CD14-positive monocyte (primary cell): ENCODE measurements around the gene CENPF. TPM values are rescaled to one million over a fixed set of nuclear protein-coding genes. Genes with fewer than 3 reads are reported as not detected.
"Not testable (repeated sequence)": the region's sequence is repeated elsewhere in the genome, so short reads cannot be mapped to it uniquely, and the experiment has no call there.

Experiments
- DNase-seq, 3 donors: peaks; one replicate each; pipeline ENCODE4 v3.0.0-alpha.2; 2011 to 2022
- H2AFZ ChIP-seq: 2 replicates; pipeline ENCODE4 v1.6.0; 2012; ENCODE audit warnings: mild to moderate bottlenecking, low read depth, low read length, inconsistent platforms; ENCODE audit not compliant: insufficient read depth, poor library complexity, severe bottlenecking
- H3K27ac ChIP-seq, 2 donors: 1 replicate in 1 of 2; 2 replicates in 1 of 2; pipeline ENCODE4 v1.5.1; 2012 to 2013; ENCODE audit warnings: low read length in 2 of 2, control low read depth in 1 of 2, inconsistent platforms in 1 of 2, low read depth in 1 of 2, mild to moderate bottlenecking in 1 of 2
- H3K27me3 ChIP-seq, 2 donors: one replicate each; pipeline versions ENCODE4 v1.6.0 to v1.6.1; 2011 to 2013; ENCODE audit warnings: low read length in 2 of 2; ENCODE audit not compliant: control insufficient read depth in 2 of 2, insufficient read depth in 2 of 2
- H3K36me3 ChIP-seq, 2 donors: replicated peaks in 1 of 2; 1 replicate in 1 of 2; 2 replicates in 1 of 2; pipeline versions ENCODE4 v1.5.1 to v1.6.1; 2012 to 2013; ENCODE audit warnings: low read length in 2 of 2, control low read depth in 1 of 2, inconsistent platforms in 1 of 2, mild to moderate bottlenecking in 1 of 2; ENCODE audit not compliant: insufficient read depth in 2 of 2, control insufficient read depth in 1 of 2
- H3K4me1 ChIP-seq, 2 donors: 1 replicate in 1 of 2; 2 replicates in 1 of 2; pipeline versions ENCODE4 v1.5.1 to v1.6.1; 2012 to 2013; ENCODE audit warnings: low read length in 2 of 2, control low read depth in 1 of 2, inconsistent platforms in 1 of 2, mild to moderate bottlenecking in 1 of 2, moderate library complexity in 1 of 2; ENCODE audit not compliant: insufficient read depth in 2 of 2, control insufficient read depth in 1 of 2
- H3K4me2 ChIP-seq: replicated peaks from 2 replicates; pipeline ENCODE3; 2012; ENCODE audit warnings: low read length, moderate library complexity, mild to moderate bottlenecking; ENCODE audit not compliant: poor library complexity, severe bottlenecking; ENCODE audit errors: extremely low read depth
- H3K4me3 ChIP-seq, 3 experiments: fragments of 200-600 bp in 1 of 3; sonication (generic) in 1 of 3; replicated peaks in 1 of 3; 1 replicate in 2 of 3; 2 replicates in 1 of 3; pipeline ENCODE4 v1.5.1; 2011 to 2013; ENCODE audit warnings: low read length in 3 of 3, mild to moderate bottlenecking in 3 of 3, control low read depth in 2 of 3, low read depth in 2 of 3, inconsistent platforms in 1 of 3, moderate library complexity in 1 of 3
- H3K79me2 ChIP-seq: 2 replicates; pipeline ENCODE4 v1.6.0; 2012; ENCODE audit warnings: mild to moderate bottlenecking, control low read depth, inconsistent platforms, low read length, moderate library complexity; ENCODE audit not compliant: insufficient read depth
- H3K9ac ChIP-seq: 2 replicates; pipeline ENCODE4 v1.6.0; 2017; ENCODE audit warnings: low read length, mild to moderate bottlenecking; ENCODE audit not compliant: insufficient read depth, poor library complexity, severe bottlenecking
- H3K9me3 ChIP-seq, 2 donors: replicated peaks in 1 of 2; 1 replicate in 1 of 2; 2 replicates in 1 of 2; pipeline versions ENCODE4 v1.5.1 to v1.6.1; 2012 to 2013; ENCODE audit warnings: low read length in 2 of 2, control low read depth in 1 of 2; ENCODE audit not compliant: control insufficient read depth in 1 of 2, insufficient read depth in 1 of 2
- H4K20me1 ChIP-seq: 2 replicates; pipeline ENCODE4 v1.6.0; 2012; ENCODE audit warnings: mild to moderate bottlenecking, low read length, control low read depth, moderate library complexity; ENCODE audit not compliant: insufficient read depth
- H3K27ac Mint-ChIP-seq, 7 donors: one replicate each; pipeline ENCODE4 v1.8.0; 2020; ENCODE audit warnings: mild to moderate bottlenecking in 7 of 7, mixed read lengths in 7 of 7, moderate library complexity in 6 of 7, inconsistent platforms in 2 of 7
- H3K27me3 Mint-ChIP-seq, 3 donors: one replicate each; pipeline ENCODE4 v1.8.0; 2021 to 2022; ENCODE audit warnings: low read depth in 3 of 3, mild to moderate bottlenecking in 3 of 3, mixed read lengths in 3 of 3, moderate library complexity in 3 of 3, inconsistent platforms in 1 of 3
- H3K36me3 Mint-ChIP-seq, 2 donors: one replicate each; pipeline ENCODE4 v1.8.0; 2020; ENCODE audit warnings: mixed read lengths in 2 of 2, inconsistent platforms in 1 of 2, mild to moderate bottlenecking in 1 of 2
- H3K4me1 Mint-ChIP-seq: one replicate; pipeline ENCODE4 v1.8.0; 2020; ENCODE audit warnings: mild to moderate bottlenecking, mixed read lengths
- H3K4me3 Mint-ChIP-seq, 2 donors: one replicate each; pipeline ENCODE4 v1.8.0; 2020; ENCODE audit warnings: mild to moderate bottlenecking in 2 of 2, mixed read lengths in 2 of 2, moderate library complexity in 1 of 2
- H3K9me3 Mint-ChIP-seq, 7 donors: one replicate each; pipeline ENCODE4 v1.8.0; 2020 to 2022; ENCODE audit warnings: mixed read lengths in 7 of 7, mild to moderate bottlenecking in 6 of 7, moderate library complexity in 6 of 7, inconsistent platforms in 2 of 7
- CTCF ChIP-seq: fragments of 200-600 bp; IDR thresholded peaks from one replicate; pipeline ENCODE4 v1.8.0; 2022; ENCODE audit warnings: antibody characterized with exemption, mild to moderate bottlenecking
- WGBS: methylation state at CpG from one replicate; pipeline ENCODE4 v1.1.5; 2013; ENCODE audit warnings: missing lambda C conversion rate; ENCODE audit not compliant: insufficient coverage; 5-methylcytosine and 5-hydroxymethylcytosine counted together
- intact Hi-C, 2 donors: fragments of 100-400 bp; cut with micrococcal nuclease; formaldehyde crosslinking; loops; one replicate each; pipeline versions ENCODE4 v1.15.0 to v1.15.1; 2023
- polyA plus RNA-seq, 3 donors: library from polyadenylated mRNA; depleted of rRNA in 1 of 3; unstranded in 2 of 3; stranded (reverse) in 1 of 3; fragments of 300-500 nt in 2 of 3; fragments of >200 nt in 1 of 3; fragmentation: Illumina TruSeq in 2 of 3; gene quantifications; 1 replicate in 2 of 3; 2 replicates in 1 of 3; pipeline ENCODE4 v1.2.3, GENCODE V29; 2012 to 2021

The CENPF gene
- polyA plus RNA-seq, 3 donors: 0.01 to 0.29 TPM; not detected in 1

- H3K9ac ChIP-seq: no peak overlapping the region
- no peaks in the 10 kb centered on the region for H4K20me1 ChIP-seq
- peaks cover 96% of the 10 kb centered on the region for H3K79me2 ChIP-seq
- DNase-seq: no peak
- no peak overlapping the region for H3K4me3 Mint-ChIP-seq
- no CpG with 5 or more reads among the region's 1 CpG for WGBS
- H3K4me1 ChIP-seq: peaks cover under 1 to 3% of the 10 kb centered on the region in 2 donors
- no peak overlapping the region for H3K4me3 ChIP-seq
- H3K4me2 ChIP-seq: no peak overlapping the region
- H3K27me3 ChIP-seq: no peaks in the 10 kb centered on the region
- peaks cover 8 to 23% of the 10 kb centered on the region in 2 donors for H3K36me3 ChIP-seq
- peaks cover 18 to 53% of the 10 kb centered on the region in 2 donors for H3K36me3 Mint-ChIP-seq
- intact Hi-C loops: no loop called here
- peaks cover 0 to 12% (median 5%) of the 10 kb centered on the region in 7 donors for H3K9me3 Mint-ChIP-seq
- H3K27ac Mint-ChIP-seq: no peak overlapping the region
- TF ChIP-seq CTCF: no peak
- no peak overlapping the region for H3K27ac ChIP-seq
- H3K27me3 Mint-ChIP-seq: no peaks in the 10 kb centered on the region
- H2AFZ ChIP-seq: no peak overlapping the region
- H3K9me3 ChIP-seq: peaks cover 0 to 10% of the 10 kb centered on the region in 2 donors
- H3K4me1 Mint-ChIP-seq: peaks cover 2% of the 10 kb centered on the region
Observed at GRCh38 chr1:214609692-214610091, 6.7 kb downstream of the CENPF start.

- H3K9me3 ChIP-seq, H3K4me3 ChIP-seq, H3K4me1 ChIP-seq, H3K9ac ChIP-seq, H3K27me3 Mint-ChIP-seq, H3K27ac Mint-ChIP-seq, H4K20me1 ChIP-seq, H3K27ac ChIP-seq, H2AFZ ChIP-seq, DNase-seq, H3K4me3 Mint-ChIP-seq, H3K27me3 ChIP-seq, H3K4me1 Mint-ChIP-seq, H3K4me2 ChIP-seq, intact Hi-C loops: not testable (repeated sequence)
- Histone ChIP-seq H3K79me2 (peaks cover 95% of the 10 kb centered on the region), H3K36me3 (peaks cover 11 to 28% of the 10 kb centered on the region in 2 donors)
- H3K36me3 Mint-ChIP-seq: peaks cover 19 to 58% of the 10 kb centered on the region in 2 donors
- H3K9me3 Mint-ChIP-seq: peaks cover 0 to 12% (median 5%) of the 10 kb centered on the region in 7 donors
Observed at GRCh38 chr1:214610136-214610535, 7.1 kb downstream of the CENPF start.
